ENCODE data around the gene HOXA13. TPM values are rescaled to one million over a fixed set of nuclear protein-coding genes. Genes with fewer than 3 reads are reported as not detected.

The HOXA13 gene
- polyA plus RNA-seq, 1 experiment, result 4.6 TPM

DNA sequence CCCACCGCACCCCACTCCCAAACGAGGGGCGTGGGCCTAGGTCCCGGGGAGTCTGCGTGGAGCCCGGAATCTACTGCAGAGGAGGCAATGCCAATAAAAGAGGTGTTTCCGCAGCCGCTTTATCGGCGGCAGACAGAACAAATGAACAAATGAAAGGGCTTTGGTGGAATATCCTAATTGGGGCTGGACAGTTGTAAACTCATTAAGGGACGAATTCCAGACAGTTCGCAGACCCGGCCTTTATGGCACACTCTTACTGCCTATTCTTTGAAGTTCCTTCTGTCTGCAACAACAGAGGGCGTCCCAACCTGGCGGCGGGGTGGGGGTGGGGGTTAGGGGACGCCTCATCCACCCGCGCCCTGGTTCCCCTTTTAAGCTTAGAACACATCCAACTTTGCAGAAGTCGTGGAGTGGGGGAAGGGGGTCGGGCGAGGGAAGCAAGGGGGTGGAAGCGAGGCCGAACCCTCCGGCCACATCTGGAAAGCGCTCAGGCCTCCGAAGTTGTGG lies 38.6 kb downstream of the HOXA13 start:
- peak overlapping the region; percentile 72 for H3K4me3 ChIP-seq (ENCODE audit: low read depth, low read length)
- ChIA-PET CTCF (interaction anchor here (0.6 to 4.0 kb wide), 32 partner anchors 10 to 1268 kb away, joined by 3 to 74 read pairs (median 4); partner anchors contain the start of genes HOXA10, HOXA3 and HOXA5), POLR2A (interaction anchor here (0.6 kb wide), 2 partner anchors 31 to 34 kb away, joined by 3 to 12 read pairs; no protein-coding TSS in a partner anchor)
- peaks cover 14% of the 10 kb centered on the region for H3K36me3 ChIP-seq (ENCODE audit: control insufficient read depth, insufficient read depth, low read length)
- TF ChIP-seq, protein P1, sequence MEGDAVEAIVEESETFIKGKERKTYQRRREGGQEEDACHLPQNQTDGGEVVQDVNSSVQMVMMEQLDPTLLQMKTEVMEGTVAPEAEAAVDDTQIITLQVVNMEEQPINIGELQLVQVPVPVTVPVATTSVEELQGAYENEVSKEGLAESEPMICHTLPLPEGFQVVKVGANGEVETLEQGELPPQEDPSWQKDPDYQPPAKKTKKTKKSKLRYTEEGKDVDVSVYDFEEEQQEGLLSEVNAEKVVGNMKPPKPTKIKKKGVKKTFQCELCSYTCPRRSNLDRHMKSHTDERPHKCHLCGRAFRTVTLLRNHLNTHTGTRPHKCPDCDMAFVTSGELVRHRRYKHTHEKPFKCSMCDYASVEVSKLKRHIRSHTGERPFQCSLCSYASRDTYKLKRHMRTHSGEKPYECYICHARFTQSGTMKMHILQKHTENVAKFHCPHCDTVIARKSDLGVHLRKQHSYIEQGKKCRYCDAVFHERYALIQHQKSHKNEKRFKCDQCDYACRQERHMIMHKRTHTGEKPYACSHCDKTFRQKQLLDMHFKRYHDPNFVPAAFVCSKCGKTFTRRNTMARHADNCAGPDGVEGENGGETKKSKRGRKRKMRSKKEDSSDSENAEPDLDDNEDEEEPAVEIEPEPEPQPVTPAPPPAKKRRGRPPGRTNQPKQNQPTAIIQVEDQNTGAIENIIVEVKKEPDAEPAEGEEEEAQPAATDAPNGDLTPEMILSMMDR (IDR thresholded peaks at IDR 0.05; ENCODE audit: insufficient read depth, low read depth, low read length), result no peak
- H3K27me3 ChIP-seq (ENCODE audit: control insufficient read depth, insufficient read depth, low read length), result no peaks in the 10 kb centered on the region
- DNase-seq (ENCODE audit: low read depth), result no peak

DNA sequence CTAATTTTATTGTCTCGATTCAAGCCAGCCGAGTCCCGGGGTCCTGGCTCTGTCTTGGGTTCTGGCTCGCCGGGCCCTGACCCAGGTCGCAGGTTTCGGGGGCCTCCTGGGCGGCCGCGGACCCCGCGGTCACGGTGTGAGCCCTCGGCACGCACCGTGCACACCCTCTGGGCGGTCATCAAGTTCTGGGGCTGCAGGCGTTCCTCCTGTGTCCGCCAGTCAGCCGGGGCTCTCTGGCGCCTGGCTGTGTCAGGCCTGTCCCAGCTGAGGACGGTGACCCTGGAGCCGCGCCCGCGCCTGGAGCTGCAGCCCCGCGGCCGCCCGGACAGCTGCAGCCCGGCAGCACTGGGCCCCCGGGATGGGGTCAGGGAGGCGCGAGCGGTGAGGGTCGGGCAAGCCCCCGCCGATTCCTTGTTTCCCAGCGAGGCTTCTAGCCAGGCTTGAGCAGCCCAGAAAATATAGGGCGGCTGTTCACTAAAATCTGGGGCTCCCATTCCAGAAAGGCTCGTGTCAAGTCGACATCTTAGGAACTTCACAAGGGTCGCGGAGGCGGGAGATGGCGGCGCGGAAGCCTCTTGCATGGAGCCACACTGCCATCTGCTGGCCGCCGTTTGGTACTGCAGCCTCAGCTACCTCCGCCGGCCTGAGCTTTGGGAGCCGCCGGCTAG lies 39.2 kb downstream of the HOXA13 start:
- ChIA-PET POLR2A (interaction anchor here (0.6 kb wide), 2 partner anchors 32 to 35 kb away, joined by 3 to 12 read pairs; no protein-coding TSS in a partner anchor), CTCF (interaction anchor here (0.6 to 4.0 kb wide), 32 partner anchors 10 to 1268 kb away, joined by 3 to 74 read pairs (median 4); partner anchors contain the start of genes HOXA10, HOXA3 and HOXA5)
- DNase-seq (ENCODE audit: low read depth), result no peak
- no peaks in the 10 kb centered on the region for H3K27me3 ChIP-seq (ENCODE audit: control insufficient read depth, insufficient read depth, low read length)
- H3K4me3 ChIP-seq (ENCODE audit: low read depth, low read length), result peak overlapping the region; percentile 72
- TF ChIP-seq, protein P1 (IDR thresholded peaks at IDR 0.05; ENCODE audit: insufficient read depth, low read depth, low read length), result peak; percentile 98
- peaks cover 14% of the 10 kb centered on the region for H3K36me3 ChIP-seq (ENCODE audit: control insufficient read depth, insufficient read depth, low read length)

DNA sequence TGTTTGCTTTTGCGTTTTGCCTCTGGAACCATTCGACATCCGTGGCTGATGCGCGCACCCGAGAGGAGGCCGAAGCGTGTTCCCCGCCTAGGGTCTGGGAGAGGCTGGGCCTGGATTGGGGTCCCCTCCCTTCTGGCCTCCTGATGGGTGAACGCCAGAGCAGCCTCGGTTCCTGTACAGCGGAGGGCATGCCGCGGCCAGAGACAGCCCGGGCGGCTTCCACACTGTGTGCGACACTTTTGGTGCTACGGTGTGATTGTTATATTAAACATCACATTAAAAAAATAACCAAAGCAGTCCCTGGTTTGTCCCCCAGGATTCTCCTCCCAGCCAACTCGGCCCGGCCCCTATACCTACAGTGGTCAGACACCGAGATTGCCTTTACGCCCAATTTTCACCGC lies 39.7 kb downstream of the HOXA13 start:
- peaks cover 14% of the 10 kb centered on the region for H3K36me3 ChIP-seq (ENCODE audit: control insufficient read depth, insufficient read depth, low read length)
- DNase-seq (ENCODE audit: low read depth), result no peak
- POLR2A ChIA-PET, result no interaction called here
- CTCF ChIA-PET, result interaction anchor here (0.6 to 4.0 kb wide), 23 partner anchors 9 to 1267 kb away, joined by 3 to 74 read pairs (median 5); partner anchors contain the start of genes HOXA10, HOXA3 and HOXA5
- no peaks in the 10 kb centered on the region for H3K27me3 ChIP-seq (ENCODE audit: control insufficient read depth, insufficient read depth, low read length)
- TF ChIP-seq, protein P1 (IDR thresholded peaks at IDR 0.05; ENCODE audit: insufficient read depth, low read depth, low read length), result no peak
- H3K4me3 ChIP-seq (ENCODE audit: low read depth, low read length), result no peak overlapping the region

DNA sequence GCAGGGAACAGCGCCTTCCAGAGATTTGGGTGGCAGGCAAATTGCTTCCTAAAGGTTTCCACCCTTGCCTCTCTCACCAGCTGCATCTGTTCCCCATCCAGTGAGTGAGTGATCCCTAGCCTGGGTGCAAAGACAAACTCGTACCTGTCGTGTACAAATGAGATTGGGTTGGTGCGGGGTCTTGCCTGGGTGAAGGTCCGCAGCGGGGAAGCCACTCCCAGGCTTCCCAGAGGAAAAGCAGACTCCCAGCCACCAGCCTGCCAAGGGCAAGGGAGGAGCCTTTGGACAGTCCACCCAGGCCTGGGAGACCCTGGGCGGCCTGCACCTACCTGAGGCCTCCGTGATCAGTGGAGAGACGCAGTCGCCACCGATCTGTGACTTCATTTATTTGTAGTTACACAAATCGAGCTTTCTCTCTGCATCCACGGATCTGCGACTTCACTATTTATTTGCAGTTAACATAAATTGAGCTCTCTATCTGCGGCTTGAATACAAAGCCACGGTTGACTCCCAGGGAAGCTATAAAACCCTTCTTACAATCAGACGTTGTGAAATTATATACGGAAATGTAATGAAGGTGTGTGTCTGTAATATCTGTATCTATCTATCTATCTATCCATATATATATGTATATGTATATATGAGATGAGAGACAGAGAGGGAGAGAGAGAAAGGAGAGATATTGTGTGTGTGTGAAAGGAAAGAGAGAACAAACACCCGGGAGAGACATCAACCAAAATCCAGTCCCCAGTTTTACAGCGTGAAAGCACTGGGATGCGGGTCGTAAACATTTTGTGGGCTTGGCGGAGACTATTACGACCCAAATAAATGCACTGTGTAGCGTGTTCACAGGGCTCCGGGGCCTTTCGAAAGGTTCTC lies 40.4 kb downstream of the HOXA13 start:
- TF ChIP-seq, protein P1 (IDR thresholded peaks at IDR 0.05; ENCODE audit: insufficient read depth, low read depth, low read length), result no peak
- no peak for DNase-seq (ENCODE audit: low read depth)
- Histone ChIP-seq H3K36me3 (ENCODE audit: control insufficient read depth, insufficient read depth, low read length) (peaks cover 12% of the 10 kb centered on the region), H3K27me3 (ENCODE audit: control insufficient read depth, insufficient read depth, low read length) (no peaks in the 10 kb centered on the region), H3K4me3 (ENCODE audit: low read depth, low read length) (no peak overlapping the region)
- POLR2A ChIA-PET, result no interaction called here
- CTCF ChIA-PET, result interaction anchor here (0.9 to 1.5 kb wide), 6 partner anchors 8 to 478 kb away, joined by 3 to 7 read pairs (median 4); no protein-coding TSS in a partner anchor

Measured in BJ (cell line).